Endothelial cell of hepatic sinusoid (primary cell): ENCODE data around the gene SPECC1L.
"Not testable (repeated sequence)": the region's sequence is repeated elsewhere in the genome, so short reads cannot be mapped to it uniquely, and the experiment has no call there.

Experiments used
- in situ Hi-C: cut with HindIII; loops from 2 replicates; pipeline ENCODE4 v1.10.0; 2017; ENCODE audit warnings: low sequenced_read_pairs

SPECC1L gene, protein sequence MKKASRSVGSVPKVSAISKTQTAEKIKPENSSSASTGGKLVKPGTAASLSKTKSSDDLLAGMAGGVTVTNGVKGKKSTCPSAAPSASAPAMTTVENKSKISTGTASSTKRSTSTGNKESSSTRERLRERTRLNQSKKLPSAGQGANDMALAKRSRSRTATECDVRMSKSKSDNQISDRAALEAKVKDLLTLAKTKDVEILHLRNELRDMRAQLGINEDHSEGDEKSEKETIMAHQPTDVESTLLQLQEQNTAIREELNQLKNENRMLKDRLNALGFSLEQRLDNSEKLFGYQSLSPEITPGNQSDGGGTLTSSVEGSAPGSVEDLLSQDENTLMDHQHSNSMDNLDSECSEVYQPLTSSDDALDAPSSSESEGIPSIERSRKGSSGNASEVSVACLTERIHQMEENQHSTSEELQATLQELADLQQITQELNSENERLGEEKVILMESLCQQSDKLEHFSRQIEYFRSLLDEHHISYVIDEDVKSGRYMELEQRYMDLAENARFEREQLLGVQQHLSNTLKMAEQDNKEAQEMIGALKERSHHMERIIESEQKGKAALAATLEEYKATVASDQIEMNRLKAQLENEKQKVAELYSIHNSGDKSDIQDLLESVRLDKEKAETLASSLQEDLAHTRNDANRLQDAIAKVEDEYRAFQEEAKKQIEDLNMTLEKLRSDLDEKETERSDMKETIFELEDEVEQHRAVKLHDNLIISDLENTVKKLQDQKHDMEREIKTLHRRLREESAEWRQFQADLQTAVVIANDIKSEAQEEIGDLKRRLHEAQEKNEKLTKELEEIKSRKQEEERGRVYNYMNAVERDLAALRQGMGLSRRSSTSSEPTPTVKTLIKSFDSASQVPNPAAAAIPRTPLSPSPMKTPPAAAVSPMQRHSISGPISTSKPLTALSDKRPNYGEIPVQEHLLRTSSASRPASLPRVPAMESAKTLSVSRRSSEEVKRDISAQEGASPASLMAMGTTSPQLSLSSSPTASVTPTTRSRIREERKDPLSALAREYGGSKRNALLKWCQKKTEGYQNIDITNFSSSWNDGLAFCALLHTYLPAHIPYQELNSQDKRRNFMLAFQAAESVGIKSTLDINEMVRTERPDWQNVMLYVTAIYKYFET

GRCh38 chr22:24270556-24271385, at the start of gene SPECC1L:
SPECC1L (plus strand) TSS chr22:24270831; CDS start chr22:24302232, 31,401 bp downstream.
- in situ Hi-C loops, result no loop called here

- in situ Hi-C loops, result no loop called here
Observed at GRCh38 chr22:24224468-24224867, 46.2 kb upstream of the SPECC1L start.

GRCh38 chr22:24225044-24225601, 45.5 kb upstream of the SPECC1L start:
- in situ Hi-C loops, result no loop called here

DNA sequence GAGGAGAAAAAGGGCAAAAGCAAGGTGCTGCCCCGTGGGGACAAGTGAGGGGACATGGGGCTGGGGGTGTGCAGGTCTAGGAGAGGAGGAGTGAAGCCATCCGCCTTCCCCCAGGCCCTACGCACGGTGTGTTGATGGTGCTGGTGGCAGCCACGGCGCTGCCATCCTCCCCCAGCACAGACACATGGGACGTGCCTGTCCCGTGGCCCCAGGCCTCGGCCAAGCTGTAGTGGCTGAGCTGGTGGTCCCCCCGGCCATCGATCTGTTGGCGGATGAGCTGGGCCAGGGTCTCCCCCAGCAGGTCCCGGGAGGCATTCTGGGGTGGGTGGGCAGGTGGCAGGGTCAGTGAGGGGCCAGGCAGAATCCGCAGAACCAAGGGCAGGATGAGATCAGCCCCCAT, 44.7 kb upstream of the SPECC1L start:
- in situ Hi-C loops, result no loop called here

GRCh38 chr22:24230911-24231656, 39.5 kb upstream of the SPECC1L start:
- in situ Hi-C loops, result no loop called here

GRCh38 chr22:24231706-24232105, 38.9 kb upstream of the SPECC1L start:
- in situ Hi-C loops, result no loop called here

GRCh38 chr22:24232124-24232523, 38.5 kb upstream of the SPECC1L start:
- in situ Hi-C loops, result no loop called here

- in situ Hi-C loops, result no loop called here
Observed at GRCh38 chr22:24232725-24233124, 37.9 kb upstream of the SPECC1L start.

DNA sequence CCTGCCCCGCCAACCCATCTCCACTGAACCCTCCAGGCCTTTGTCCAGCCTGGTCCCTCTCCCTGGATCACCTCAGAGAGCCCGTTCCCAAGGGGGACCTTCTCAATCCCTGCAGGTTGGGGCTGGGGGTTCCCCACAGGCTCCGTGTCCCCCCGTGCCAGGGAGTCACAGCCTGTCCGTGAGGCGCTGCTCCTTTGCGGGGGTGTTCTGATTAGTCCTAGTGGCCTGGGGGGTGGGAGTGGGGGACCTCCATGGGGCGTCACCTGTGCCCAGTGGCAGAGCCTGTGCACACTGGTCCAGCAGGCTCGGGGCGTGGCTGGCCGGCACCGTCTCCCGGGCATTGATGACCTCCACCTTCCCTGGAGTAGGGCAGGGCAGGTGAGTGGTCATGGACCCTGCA, 37.4 kb upstream of the SPECC1L start:
- in situ Hi-C loops, result no loop called here

DNA sequence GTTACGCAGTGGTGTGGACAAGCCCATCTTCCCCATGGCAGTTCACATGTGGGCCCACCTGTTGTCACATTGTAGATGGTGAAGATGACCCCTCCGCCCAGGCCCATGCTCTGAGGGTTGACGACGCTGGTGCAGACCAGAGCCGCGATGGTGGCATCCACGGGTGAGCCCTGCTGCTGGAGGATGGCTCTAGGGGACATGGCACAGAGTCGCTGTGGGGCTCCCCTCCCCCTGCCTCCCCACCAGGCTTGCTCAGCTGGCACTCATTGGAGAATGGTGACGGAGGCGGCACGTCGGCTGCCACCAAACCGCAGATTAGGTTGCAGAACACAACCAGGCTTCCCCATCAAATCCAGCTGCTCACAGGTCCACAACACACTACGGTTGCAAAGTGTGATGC, 36.8 kb upstream of the SPECC1L start:
- in situ Hi-C loops, result no loop called here

GRCh38 chr22:24235315-24235714, 35.3 kb upstream of the SPECC1L start:
- in situ Hi-C loops, result no loop called here

GRCh38 chr22:24236656-24237055, 34.0 kb upstream of the SPECC1L start:
- in situ Hi-C loops, result no loop called here

DNA sequence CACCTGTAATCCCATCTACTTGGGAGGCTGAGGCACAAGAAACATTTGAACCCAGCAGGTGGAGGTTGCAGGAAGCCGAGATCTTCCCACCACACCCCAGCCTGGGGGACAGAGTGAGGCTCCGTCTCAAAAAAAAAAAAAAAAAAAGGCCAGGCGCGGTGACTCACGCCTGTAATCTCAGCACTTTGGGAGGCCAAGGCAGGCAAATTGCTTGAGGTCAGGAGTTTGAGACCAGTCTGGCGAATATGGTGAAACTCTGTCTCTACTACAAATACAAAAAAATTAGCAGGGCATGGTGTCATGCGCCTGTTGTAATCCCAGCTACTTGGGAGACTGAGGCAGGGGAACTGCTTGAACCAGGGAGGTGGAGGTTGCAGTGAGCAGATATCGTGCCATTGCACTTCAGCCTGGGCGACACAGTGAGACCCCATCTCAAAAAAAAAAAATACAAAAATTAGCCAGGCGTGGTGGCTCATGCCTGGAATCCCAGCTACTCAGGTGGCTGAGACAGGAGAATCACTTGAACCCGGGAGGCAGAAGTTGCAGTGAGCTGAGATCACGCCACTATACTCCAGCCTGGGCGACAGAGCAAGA, 32.4 kb upstream of the SPECC1L start:
- in situ Hi-C loops, result not testable (repeated sequence)

DNA sequence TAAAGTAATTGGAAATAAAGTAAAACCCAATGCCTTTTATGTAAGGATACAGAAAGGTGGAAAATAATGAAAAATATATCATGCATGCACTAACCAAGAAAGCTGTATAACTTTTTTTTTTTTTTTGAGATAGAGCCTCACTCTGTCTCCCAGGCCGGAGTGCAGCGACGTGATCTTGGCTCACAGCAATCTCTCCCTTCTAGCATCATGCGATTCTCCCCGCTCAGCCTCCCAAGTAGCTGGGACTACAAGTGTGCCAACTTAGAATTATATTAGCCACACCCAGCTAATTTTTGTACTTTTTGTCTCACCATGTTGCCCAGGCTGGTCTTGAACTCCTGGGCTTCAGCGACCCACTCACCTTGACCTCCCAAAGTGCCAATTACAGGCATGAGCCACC, 30.2 kb upstream of the SPECC1L start:
- in situ Hi-C loops, result no loop called here

DNA sequence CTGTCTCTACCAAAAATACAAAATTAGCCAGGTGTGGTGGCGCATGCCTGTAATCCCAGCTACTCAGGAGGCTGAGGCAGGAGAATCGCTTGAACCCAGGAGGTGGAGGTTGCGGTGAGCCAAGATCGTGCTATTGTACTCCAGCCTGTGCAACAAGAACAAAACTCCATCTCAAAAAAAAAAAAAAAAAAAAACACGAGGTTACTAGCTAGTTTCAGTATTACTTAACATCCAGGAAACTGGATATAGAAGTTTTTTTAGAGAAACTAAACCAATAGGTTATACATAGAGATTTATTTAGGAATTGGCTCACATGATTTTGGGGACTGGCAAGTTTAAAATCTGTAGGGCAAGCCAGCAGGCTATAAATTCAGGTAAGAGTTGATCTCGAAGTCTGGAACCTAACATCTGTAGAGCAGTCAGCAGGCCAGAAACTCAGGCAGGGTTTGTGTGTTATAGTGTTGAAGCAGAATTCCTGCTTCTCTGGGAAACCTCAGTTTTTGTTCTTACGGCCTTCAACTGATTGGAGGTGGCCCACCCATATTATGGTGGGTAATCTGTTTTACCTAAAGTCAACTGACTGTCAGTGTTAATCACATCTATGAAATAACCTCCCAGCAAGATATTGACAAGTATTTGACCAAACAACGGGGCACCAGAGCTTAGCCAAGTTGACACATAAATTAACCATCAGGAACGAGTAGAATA, 29.5 kb upstream of the SPECC1L start:
- in situ Hi-C loops, result not testable (repeated sequence)

DNA sequence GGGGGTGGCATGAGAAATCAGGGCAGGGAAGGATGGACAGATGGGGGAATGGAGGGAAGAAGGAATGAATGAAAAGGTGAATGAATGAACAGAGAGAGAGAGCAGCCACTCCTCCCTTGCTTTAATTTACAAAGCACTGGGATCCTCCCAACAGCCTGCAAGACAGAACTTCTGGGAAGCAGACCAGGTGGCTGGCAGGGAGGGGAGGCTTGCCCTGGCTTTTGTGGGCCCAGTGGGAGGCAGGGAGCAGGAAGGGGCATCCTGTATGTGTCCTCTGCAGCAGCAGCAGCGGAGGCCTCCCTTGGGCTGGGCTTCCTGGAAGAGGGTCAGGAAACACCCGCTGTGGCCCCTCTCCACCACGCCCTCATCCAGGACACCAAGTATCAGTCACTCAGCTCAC, 27.2 kb upstream of the SPECC1L start:
- in situ Hi-C loops, result not testable (repeated sequence)

- in situ Hi-C loops, result no loop called here
Observed at GRCh38 chr22:24244144-24244787, 26.4 kb upstream of the SPECC1L start.

- in situ Hi-C loops, result not testable (repeated sequence)
Observed at GRCh38 chr22:24245030-24245431, 25.6 kb upstream of the SPECC1L start, which contains the start of gene GGT5. GGT5 (minus strand) TSS chr22:24245082; CDS start chr22:24244725, 357 bp downstream.
